Right ventricle myocardium inferior (tissue), 1 donor: ENCODE measurements around the gene MPDU1. TPM values are rescaled to one million over a fixed set of nuclear protein-coding genes. Genes with fewer than 3 reads are reported as not detected.
A peak's percentile ranks its signal among the peaks of the same experiment; 100 is the strongest.

Source experiments
- ATAC-seq: fragments of 200-7000 bp; cut with Tn5 transposase; one replicate; pipeline ENCODE4 v1.9.1; 2020; ENCODE audit warnings: mild to moderate bottlenecking, moderate library complexity
- DNase-seq: peaks from one replicate; pipeline ENCODE4 v3.0.0; 2021; ENCODE audit errors: missing footprints
- intact Hi-C: fragments of 100-400 bp; cut with DNase I; formaldehyde crosslinking; loops from one replicate; pipeline ENCODE4 v1.11.0; 2022
- total RNA-seq: library from RNA; stranded (reverse); fragmentation: NEBNext Ultra II Directional; extraction: Animal tissue kit (Norgen Biotek cat#: 25700); gene quantifications from one replicate; pipeline ENCODE4 v1.2.1, GENCODE V29; 2021
- donor health status: DM: no; HTN: yes; CAD: no; lungs with severe emphysema.

MPDU1 gene
- total RNA-seq, 1 donor from 2014 or later, result 32.0 TPM

DNA sequence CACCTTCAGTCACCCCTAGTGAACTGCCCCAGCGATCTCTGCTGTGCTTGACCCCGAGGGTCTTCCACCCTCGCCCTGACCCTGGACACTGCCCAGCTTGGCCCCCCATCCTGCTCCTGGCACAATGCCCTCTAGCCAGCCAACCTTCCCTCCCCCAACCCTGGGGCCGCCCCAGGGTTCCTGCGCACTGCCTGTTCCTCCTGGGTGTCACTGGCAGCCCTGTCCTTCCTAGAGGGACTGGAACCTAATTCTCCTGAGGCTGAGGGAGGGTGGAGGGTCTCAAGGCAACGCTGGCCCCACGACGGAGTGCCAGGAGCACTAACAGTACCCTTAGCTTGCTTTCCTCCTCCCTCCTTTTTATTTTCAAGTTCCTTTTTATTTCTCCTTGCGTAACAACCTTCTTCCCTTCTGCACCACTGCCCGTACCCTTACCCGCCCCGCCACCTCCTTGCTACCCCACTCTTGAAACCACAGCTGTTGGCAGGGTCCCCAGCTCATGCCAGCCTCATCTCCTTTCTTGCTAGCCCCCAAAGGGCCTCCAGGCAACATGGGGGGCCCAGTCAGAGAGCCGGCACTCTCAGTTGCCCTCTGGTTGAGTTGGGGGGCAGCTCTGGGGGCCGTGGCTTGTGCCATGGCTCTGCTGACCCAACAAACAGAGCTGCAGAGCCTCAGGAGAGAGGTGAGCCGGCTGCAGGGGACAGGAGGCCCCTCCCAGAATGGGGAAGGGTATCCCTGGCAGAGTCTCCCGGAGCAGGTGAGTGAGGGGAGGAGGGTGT, 24.9 kb upstream of the MPDU1 start, which contains the start of gene TNFSF13:
Gene TNFSF13 (plus strand): TSS at position 207 of the 776 bp plus-strand sequence. CDS start 290 bp downstream, at position 497.
- intact Hi-C loops, result loop anchor here (1.0 to 2.0 kb wide), 2 partner anchors 9 to 74 kb away; partner anchors contain the start of genes POLR2A and TNFSF12
- ATAC-seq (peak; percentile 29), DNase-seq (peak; percentile 86)

DNA sequence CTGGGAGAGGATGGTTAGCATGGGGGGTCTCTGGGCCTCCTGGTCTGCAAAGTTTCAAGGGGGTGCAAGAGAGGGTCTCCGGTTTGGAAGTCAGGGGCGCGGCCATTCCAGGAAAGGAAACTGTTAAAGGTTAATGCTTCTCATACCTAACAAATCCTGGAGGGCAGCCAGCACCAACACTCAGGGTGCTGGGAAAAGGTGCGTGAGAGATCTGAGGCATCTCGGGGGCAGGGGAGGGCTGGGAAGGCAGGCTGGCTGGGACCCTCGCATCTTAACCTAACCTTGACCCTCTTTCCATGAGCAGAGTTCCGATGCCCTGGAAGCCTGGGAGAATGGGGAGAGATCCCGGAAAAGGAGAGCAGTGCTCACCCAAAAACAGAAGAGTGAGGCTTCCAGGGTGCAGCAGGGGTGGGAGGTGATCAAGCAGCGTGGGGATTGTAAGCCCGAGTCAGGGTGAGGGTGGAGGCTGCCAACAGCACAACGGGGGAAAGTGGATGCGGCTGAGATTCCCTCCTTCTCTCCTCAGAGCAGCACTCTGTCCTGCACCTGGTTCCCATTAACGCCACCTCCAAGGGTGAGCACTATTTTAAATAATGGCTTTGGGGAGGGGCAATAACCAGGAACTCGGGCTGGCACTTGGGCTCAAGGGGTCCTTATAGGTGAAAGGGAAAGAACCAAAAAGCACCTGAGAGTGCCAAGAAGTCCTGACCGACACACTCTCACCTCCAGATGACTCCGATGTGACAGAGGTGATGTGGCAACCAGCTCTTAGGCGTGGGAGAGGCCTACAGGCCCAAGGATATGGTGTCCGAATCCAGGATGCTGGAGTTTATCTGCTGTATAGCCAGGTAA, 24.1 kb upstream of the MPDU1 start:
- ATAC-seq (no peak), DNase-seq (no peak)
- intact Hi-C loops, result loop anchor here (2.0 to 10.0 kb wide), 4 partner anchors 75 to 305 kb away; partner anchors contain the start of genes CTDNEP1, ELP5 and POLR2A

DNA sequence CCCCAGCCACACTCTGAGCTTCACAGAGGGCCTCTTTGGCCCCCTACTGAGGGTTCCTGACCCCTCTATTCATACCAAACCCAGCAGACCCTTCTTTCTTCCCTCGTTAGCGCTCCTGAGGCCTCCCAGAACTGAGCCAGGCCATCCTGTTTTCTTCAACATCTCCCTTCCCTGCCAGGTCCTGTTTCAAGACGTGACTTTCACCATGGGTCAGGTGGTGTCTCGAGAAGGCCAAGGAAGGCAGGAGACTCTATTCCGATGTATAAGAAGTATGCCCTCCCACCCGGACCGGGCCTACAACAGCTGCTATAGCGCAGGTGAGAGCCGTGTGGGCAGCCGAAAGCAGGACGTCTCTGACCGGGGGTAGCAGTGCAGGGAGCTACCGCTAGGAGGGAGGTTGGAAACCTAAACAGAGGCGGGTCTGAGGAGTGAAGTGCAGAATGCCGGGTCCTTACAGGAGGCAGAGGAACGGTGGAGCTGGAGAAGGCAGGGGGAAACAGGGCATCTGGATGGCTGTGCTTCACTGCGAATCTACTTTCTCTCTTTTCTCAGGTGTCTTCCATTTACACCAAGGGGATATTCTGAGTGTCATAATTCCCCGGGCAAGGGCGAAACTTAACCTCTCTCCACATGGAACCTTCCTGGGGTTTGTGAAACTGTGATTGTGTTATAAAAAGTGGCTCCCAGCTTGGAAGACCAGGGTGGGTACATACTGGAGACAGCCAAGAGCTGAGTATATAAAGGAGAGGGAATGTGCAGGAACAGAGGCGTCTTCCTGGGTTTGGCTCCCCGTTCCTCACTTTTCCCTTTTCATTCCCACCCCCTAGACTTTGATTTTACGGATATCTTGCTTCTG, 23.3 kb upstream of the MPDU1 start:
- intact Hi-C loops, result loop anchor here (1.0 to 10.0 kb wide), 4 partner anchors 46 to 306 kb away; partner anchors contain the start of genes CTDNEP1 and ELP5
- DNase-seq, result no peak
- peak; percentile 27 for ATAC-seq

DNA sequence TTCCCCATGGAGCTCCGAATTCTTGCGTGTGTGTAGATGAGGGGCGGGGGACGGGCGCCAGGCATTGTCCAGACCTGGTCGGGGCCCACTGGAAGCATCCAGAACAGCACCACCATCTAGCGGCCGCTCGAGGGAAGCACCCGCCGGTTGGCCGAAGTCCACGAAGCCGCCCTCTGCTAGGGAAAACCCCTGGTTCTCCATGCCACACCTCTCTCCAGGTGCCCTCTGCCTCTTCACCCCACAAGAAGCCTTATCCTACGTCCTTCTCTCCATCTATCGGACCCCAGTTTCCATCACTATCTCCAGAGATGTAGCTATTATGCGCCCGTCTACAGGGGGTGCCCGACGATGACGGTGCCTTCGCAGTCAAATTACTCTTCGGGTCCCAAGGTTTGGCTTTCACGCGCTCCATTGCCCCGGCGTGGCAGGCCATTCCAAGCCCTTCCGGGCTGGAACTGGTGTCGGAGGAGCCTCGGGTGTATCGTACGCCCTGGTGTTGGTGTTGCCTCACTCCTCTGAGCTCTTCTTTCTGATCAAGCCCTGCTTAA, 22.6 kb upstream of the MPDU1 start:
- ATAC-seq (peak; percentile 72), DNase-seq (peak; percentile 94)
- intact Hi-C loops, result loop anchor here (1.0 to 10.0 kb wide), 4 partner anchors 47 to 306 kb away; partner anchors contain the start of genes CTDNEP1 and ELP5

DNA sequence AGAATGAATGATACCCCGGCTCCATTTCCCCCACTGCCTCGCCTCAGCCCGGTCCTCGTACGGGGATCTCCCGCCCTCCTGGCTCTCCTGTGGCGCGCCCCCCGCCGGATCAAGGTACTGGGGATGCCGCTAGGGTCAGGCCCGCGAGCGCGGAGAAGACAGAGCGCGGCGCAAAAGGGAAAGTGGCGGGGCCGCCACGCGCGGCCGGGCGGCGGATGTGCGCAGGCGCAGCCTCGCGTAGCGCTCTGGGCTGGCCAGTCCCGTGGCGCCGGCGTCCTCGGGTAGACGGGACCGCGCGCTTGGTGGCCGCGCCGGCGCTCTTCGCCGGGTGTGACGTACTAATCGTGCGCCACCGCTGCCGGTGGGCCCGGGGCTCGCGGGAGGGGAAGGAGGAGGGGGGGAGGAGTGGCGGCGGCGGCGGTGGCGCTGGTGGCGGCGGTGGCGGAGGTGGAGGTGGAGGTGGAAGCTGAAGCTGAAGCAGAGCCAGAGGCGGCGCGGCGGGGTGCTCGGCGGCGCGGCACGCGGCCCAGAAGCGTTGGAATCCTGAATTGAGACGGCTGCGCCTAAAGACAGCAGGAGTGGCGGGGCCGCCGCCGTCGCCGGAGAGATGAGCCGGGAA, 22.0 kb upstream of the MPDU1 start, which contains the start of gene SENP3:
Gene SENP3 (plus strand): TSS at position 331 of the 619 bp plus-strand sequence. CDS start 1,158 bp downstream, outside the sequence.
- peak; percentile 88 for ATAC-seq
- intact Hi-C loops, result loop anchor here (1.0 to 10.0 kb wide), 4 partner anchors 47 to 307 kb away; partner anchors contain the start of genes CTDNEP1 and ELP5

DNA sequence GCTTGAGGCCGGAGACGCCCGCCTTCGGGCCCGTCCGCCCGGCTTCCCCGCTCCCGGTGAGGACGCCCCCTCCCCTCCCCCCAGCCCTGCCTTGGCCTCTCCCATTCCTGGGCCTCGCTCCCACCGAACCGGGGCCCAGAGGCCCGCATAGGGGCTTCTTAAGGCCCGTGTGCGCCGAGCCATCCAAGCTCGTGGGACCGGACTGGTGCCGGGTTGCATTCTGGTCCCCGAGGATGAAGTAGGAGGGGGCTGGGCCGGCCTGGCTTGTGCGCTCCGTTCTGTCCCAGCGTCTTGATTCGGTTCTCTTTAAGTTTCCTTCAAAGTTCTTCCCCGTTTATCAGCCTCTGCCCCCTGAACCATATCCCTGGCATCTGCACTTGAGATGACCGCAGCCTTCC, 21.4 kb upstream of the MPDU1 start:
- no peak for ATAC-seq
- intact Hi-C loops, result loop anchor here (10.0 kb wide), 1 partner anchor 307 kb away; the partner anchor contains the start of genes CTDNEP1 and ELP5
- DNase-seq, result no peak

More for the DNA sequence above, 22.0 kb upstream of the MPDU1 start, which contains the start of gene SENP3:
- peak; percentile 96 for DNase-seq

DNA sequence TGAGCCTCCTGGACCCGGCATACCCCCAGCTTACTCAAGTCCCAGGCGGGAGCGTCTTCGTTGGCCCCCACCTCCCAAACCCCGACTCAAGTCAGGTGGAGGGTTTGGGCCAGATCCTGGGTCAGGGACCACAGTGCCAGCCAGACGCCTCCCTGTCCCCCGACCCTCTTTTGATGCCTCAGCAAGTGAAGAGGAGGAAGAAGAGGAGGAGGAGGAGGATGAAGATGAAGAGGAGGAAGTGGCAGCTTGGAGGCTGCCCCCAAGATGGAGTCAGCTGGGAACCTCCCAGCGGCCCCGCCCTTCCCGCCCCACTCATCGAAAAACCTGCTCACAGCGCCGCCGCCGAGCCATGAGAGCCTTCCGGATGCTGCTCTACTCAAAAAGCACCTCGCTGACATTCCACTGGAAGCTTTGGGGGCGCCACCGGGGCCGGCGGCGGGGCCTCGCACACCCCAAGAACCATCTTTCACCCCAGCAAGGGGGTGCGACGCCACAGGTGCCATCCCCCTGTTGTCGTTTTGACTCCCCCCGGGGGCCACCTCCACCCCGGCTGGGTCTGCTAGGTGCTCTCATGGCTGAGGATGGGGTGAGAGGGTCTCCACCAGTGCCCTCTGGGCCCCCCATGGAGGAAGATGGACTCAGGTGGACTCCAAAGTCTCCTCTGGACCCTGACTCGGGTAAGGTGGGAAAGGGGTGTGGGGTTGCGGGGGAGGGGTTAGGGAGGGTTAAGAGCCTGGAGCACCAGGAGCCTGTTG, 20.4 kb upstream of the MPDU1 start:
- ATAC-seq, result no peak
- intact Hi-C loops, result loop anchor here (10.0 kb wide), 1 partner anchor 308 kb away; the partner anchor contains the start of genes CTDNEP1 and ELP5

DNA sequence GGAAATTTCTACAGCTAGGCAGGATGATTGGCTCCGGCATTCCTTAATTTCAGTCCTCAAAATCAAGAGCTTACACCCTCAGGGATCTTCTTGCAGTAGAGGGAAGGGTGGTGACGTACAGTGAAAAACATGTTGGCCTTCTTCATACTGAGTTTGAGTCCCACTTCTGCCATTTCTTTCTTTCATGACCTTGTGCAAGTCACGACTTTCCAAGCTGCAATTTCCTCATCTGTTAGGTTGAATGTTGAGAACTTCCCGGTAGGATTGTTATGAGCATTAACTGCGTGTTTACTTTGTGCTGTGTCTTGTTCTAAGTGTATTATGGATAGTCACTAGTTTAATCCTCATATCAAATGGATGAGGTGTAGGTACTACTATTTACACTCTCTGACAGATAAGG, 14.1 kb upstream of the MPDU1 start:
- no peak for ATAC-seq
- intact Hi-C loops, result loop anchor here (10.0 kb wide), 1 partner anchor 315 kb away; the partner anchor contains the start of genes CTDNEP1 and ELP5
- DNase-seq, result no peak

More for the DNA sequence above, 20.4 kb upstream of the MPDU1 start:
- DNase-seq, result no peak

DNA sequence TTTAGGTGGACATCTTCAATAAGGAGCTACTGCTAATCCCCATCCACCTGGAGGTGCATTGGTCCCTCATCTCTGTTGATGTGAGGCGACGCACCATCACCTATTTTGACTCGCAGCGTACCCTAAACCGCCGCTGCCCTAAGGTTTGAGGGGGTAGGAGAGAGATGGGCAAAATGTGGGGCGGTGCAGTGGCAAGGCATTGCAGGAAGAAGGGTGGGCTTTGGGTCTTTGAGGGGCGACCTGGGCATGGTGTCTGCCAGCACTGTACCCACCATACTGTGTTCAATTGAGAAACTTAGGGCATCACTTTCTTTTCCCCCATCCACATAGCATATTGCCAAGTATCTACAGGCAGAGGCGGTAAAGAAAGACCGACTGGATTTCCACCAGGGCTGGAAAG, 13.3 kb upstream of the MPDU1 start:
- no peak for DNase-seq
- ATAC-seq, result no peak
- intact Hi-C loops, result loop anchor here (5.0 to 10.0 kb wide), 2 partner anchors 178 to 284 kb away; partner anchors contain the start of genes CYB5D1, NAA38, PLSCR3 and TMEM88

DNA sequence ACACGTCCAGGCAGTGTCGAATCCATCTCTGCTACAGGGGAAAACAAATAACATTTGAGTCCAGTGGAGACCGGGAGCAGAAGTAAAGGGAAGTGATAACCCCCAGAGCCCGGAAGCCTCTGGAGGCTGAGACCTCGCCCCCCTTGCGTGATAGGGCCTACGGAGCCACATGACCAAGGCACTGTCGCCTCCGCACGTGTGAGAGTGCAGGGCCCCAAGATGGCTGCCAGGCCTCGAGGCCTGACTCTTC, 11.4 kb upstream of the MPDU1 start:
- intact Hi-C loops, result loop anchor here (5.0 to 10.0 kb wide), 2 partner anchors 180 to 283 kb away; partner anchors contain the start of genes CYB5D1, NAA38, PLSCR3 and TMEM88
- no peak for DNase-seq
- no peak for ATAC-seq

DNA sequence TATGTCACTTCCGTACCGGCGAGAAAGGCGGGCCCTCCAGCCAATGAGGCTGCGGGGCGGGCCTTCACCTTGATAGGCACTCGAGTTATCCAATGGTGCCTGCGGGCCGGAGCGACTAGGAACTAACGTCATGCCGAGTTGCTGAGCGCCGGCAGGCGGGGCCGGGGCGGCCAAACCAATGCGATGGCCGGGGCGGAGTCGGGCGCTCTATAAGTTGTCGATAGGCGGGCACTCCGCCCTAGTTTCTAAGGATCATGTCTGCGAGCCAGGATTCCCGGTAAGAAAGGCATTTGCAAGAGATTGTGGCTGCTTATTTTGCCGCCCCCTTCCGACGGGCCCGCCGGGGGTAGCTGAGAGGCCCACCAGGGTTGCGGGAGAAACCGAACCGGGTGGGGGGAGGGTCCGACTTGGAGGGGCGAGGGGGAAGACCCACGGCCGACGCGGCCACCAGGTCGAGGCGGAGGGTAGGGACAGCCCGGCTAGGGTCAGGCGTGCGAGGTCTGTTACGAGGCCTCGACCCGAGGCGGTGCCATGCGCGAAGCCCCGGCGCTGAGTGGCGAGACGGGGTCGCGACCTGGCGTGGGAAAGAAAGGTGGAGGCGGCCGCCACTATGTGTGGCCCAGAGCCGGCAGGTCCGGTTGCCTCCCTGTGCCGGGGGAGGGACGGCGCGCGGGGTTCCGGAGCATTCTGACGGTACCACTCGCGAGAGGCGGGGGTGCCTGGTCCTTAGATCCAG, 10.9 kb upstream of the MPDU1 start:
- peak; percentile 96 for ATAC-seq
- DNase-seq, result peak; percentile 99
- intact Hi-C loops, result loop anchor here (5.0 to 10.0 kb wide), 2 partner anchors 180 to 282 kb away; partner anchors contain the start of genes CYB5D1, NAA38, PLSCR3 and TMEM88

DNA sequence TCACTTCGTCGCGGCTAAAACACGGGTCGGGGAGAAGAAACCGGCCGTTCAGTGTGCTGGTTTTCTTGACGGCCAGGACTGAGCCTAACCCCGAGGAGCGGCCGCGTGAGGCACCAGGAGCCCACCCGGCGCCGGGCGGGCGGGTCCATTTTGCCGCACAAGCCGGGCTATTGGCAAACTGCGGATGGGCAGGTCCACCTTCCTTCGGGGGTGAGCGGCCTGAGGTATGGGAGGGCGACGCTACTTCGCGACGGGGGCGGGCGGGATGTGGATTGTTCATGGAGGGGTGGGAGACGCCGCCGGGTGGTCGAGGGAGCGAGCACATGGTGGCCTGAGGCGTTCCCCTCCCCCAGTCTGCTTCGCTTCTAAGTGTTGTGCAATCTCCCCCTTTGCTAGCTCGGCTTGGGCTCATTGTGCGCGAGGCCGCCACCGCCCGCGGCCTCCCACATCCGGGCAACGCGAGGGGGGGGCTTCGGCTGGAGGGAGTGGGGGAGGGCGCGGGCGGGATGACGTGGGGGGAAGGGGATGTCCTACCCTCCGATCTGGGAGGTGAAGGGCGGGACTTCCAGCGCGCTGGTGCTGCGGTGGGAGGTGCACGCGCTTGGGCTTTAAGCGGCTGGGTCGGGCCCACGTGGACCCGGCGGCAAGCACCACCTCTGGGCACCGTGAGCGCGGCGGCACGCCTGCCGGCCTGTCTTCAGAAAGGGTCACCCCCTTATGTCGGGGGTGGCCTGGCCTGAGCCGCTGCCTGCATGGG, 10.2 kb upstream of the MPDU1 start:
- ATAC-seq (peak; percentile 71), DNase-seq (peak; percentile 92)
- intact Hi-C loops, result loop anchor here (5.0 to 10.0 kb wide), 2 partner anchors 181 to 281 kb away; partner anchors contain the start of genes CYB5D1, NAA38, PLSCR3 and TMEM88

DNA sequence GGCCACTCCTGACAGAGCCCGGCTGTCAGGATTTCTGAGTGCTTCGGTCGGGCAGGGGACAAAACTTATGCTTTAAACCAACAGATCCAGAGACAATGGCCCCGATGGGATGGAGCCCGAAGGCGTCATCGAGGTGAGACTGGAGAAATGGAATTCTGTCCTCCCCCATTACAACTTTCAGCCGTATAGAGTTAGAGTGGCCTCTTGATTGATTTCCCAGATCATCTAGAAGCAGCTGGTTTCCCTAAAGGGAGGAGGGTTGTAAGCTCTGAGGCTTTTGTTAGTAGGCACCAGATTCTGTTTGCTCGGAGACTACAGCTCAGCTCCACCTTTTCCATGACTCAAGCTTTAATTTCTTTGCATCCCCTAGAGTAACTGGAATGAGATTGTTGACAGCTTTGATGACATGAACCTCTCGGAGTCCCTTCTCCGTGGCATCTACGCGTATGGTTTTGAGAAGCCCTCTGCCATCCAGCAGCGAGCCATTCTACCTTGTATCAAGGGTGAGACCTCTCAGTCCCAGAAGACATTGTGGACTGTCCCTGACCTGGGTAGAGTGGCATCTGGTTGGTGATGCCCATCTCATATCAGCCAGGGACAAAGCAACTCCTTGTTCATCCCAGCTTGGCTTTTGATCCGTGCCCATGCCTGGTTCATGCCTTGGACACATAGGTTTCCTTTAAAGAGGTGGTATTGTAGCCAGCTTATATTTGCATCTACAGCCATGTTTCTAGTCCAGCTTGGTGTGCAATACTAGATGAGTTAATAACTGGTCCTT, 9.3 kb upstream of the MPDU1 start:
- no peak for DNase-seq
- intact Hi-C loops, result loop anchor here (5.0 to 10.0 kb wide), 2 partner anchors 182 to 280 kb away; partner anchors contain the start of genes CYB5D1, NAA38, PLSCR3 and TMEM88
- ATAC-seq, result no peak

DNA sequence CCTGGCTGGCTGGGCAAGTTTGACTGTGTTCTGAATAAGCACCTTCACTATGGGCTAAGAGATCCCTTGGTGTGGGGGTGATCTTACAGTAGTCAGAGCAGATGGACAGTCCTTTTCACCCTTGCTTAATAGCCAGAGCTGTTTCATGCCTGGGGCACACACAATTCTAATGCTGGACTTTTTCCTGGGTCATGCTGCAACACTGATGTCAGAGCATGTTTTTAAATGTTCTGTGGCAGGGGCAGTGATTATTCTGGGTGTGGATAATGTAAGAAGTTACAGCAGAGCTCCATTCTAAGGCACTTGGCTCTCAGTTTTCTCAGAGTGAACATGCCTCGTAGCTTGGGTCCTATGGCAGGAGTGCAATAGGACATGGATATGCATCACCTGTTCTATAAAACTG, 8.2 kb upstream of the MPDU1 start:
- ATAC-seq, result no peak
- intact Hi-C loops, result loop anchor here (10.0 kb wide), 1 partner anchor 279 kb away; the partner anchor contains the start of genes CYB5D1, NAA38 and TMEM88

More for the DNA sequence above, 8.2 kb upstream of the MPDU1 start:
- DNase-seq, result no peak
